Heart right ventricle (tissue), 16 donors: ENCODE results near the gene SFRP5. TPM values are rescaled to one million over a fixed set of nuclear protein-coding genes. Genes with fewer than 3 reads are reported as not detected.

Experiments used
- ATAC-seq, 8 donors: fragments of 200-7000 bp; cut with Tn5 transposase; one replicate each; pipeline ENCODE4 v1.9.1; 2020; ENCODE audit warnings: mild to moderate bottlenecking in 8 of 8, moderate library complexity in 8 of 8, moderate number of reproducible peaks in 1 of 8
- DNase-seq, 2 donors: peaks; one replicate each; pipeline ENCODE4 v3.0.0-alpha.2; 2020
- H3K27ac ChIP-seq, 10 donors: fragments of 200-600 bp; sonication (generic) in 2 of 10; one replicate each; pipeline versions ENCODE4 v1.5.0 to v1.8.0; 2020 to 2022; ENCODE audit warnings: mild to moderate bottlenecking in 3 of 10
- H3K27me3 ChIP-seq, 7 donors: fragments of 200-600 bp; one replicate each; pipeline ENCODE4 v1.8.0; 2021 to 2022; ENCODE audit warnings: mild to moderate bottlenecking in 2 of 7
- H3K36me3 ChIP-seq, 9 donors: fragments of 200-600 bp; sonication (generic) in 1 of 9; one replicate each; pipeline versions ENCODE4 v1.5.0 to v1.8.0; 2020 to 2022; ENCODE audit warnings: mild to moderate bottlenecking in 2 of 9
- H3K4me1 ChIP-seq, 9 donors: fragments of 200-600 bp; sonication (generic) in 1 of 9; one replicate each; pipeline versions ENCODE4 v1.5.0 to v1.8.0; 2020 to 2022; ENCODE audit warnings: mild to moderate bottlenecking in 4 of 9
- H3K4me3 ChIP-seq, 10 donors: fragments of 200-600 bp; sonication (generic) in 2 of 10; one replicate each; pipeline versions ENCODE4 v1.5.0 to v1.8.0; 2020 to 2022; ENCODE audit warnings: mild to moderate bottlenecking in 7 of 10, moderate library complexity in 2 of 10
- H3K9me3 ChIP-seq, 11 donors: fragments of 200-600 bp in 10 of 11; sonication (generic) in 2 of 11; one replicate each; pipeline versions ENCODE4 v1.5.0 to v1.8.0; 2013 to 2022; ENCODE audit warnings: mild to moderate bottlenecking in 2 of 11, control low read depth in 1 of 11, moderate library complexity in 1 of 11
- WGBS, 2 donors: extraction: QIAGEN DNeasy Blood & Tissue Kit; methylation state at CpG; one replicate each; pipeline ENCODE4 v1.1.7; 2013; ENCODE audit warnings: inconsistent platforms in 1 of 2; 5-methylcytosine and 5-hydroxymethylcytosine counted together
- intact Hi-C, 10 donors: fragments of 100-400 bp; cut with DNase I; formaldehyde crosslinking; loops; one replicate each; pipeline versions ENCODE4 v1.11.1 to v1.14.2; 2022
- polyA plus RNA-seq, 2 donors: library from polyadenylated mRNA; stranded (reverse); fragments of 200-250 nt; gene quantifications; one replicate each; pipeline ENCODE4 v1.2.3, GENCODE V29; 2013
- total RNA-seq, 10 donors: library from RNA; stranded (reverse); fragmentation: NEBNext Ultra II Directional in 3 of 10; extraction: Animal tissue kit (Norgen Biotek cat#: 25700) in 3 of 10; gene quantifications; one replicate each; pipeline versions ENCODE4 v1.2.1 to v1.2.4, GENCODE V29; 2021 to 2023
- TF ChIP-seq, protein P1 (sequence below), 9 donors: fragments of 200-600 bp; sonication (generic) in 2 of 9; IDR thresholded peaks; one replicate each; pipeline versions ENCODE4 v1.5.0 to v1.8.0; 2021 to 2022; ENCODE audit warnings: antibody characterized with exemption in 9 of 9, mild to moderate bottlenecking in 5 of 9, moderate library complexity in 1 of 9
- donor health status: Arrhythmogenic right ventricular cardiomyopathy.
- donor health status: ischemic (EF 13 %, LVEDD 7.1; RV severe dilation, severe dysfunction).
- donor health status: healthy with polysubstance abuse.
- donor health status: DM: no; HTN: yes; CAD: no.
- donor health status: DM: no; HTN: no; CAD: no.
- donor health status: ischemic (EF 25% LVEDD 6.9; RV normal size, moderate dysfunction).
- donor health status: ischemic (EF 25% LVEDD 5.7; RV mildly dilated, moderate dysfunction).
- donor health status: healthy.
- donor health status: DM: yes; HTN: yes; CAD: no.
- donor health status: Ischemic cardiomyopathy.
- donor health status: ischemic (EF 35%, LVEDD 5.7; RV mildly dilated, moderate dysfunction).
- donor health status: nonischemic (EF 11% LVEDD 7.7; RV severe dilation, severe dysfunction).
- donor health status: DM: yes; HTN: yes; CAD: no.
- donor health status: PGD.
- donor health status: ischemic (EF 29% LVEDD 5.4; RV normal size, mild dysfunction).
- donor health status: nonischemic (EF 23%, LVEDD 6.1; RV moderate dilation, normal function).

Gene SFRP5
- total and polyA plus RNA-seq, 12 donors = 0.19 to 4.3 (median 1.0) TPM; not detected in 2

- intact Hi-C loops = loop anchor here in 6 of 10 donors (5.0 to 10.0 kb wide), 6 partner anchors 101 to 438 kb away; partner anchors contain the start of gene CRTAC1 (in 1 of the 6)
- TF ChIP-seq, protein P1, sequence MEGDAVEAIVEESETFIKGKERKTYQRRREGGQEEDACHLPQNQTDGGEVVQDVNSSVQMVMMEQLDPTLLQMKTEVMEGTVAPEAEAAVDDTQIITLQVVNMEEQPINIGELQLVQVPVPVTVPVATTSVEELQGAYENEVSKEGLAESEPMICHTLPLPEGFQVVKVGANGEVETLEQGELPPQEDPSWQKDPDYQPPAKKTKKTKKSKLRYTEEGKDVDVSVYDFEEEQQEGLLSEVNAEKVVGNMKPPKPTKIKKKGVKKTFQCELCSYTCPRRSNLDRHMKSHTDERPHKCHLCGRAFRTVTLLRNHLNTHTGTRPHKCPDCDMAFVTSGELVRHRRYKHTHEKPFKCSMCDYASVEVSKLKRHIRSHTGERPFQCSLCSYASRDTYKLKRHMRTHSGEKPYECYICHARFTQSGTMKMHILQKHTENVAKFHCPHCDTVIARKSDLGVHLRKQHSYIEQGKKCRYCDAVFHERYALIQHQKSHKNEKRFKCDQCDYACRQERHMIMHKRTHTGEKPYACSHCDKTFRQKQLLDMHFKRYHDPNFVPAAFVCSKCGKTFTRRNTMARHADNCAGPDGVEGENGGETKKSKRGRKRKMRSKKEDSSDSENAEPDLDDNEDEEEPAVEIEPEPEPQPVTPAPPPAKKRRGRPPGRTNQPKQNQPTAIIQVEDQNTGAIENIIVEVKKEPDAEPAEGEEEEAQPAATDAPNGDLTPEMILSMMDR (IDR thresholded peaks at IDR 0.05) = no peak
- no peak overlapping the region for H3K27ac ChIP-seq
- peaks cover 0 to 12% (median 0%) of the 10 kb centered on the region in 9 donors for H3K4me1 ChIP-seq
- no peak for ATAC-seq
- peaks cover 0 to 3% (median 0%) of the 10 kb centered on the region in 7 donors for H3K27me3 ChIP-seq
- no peak for DNase-seq
- H3K36me3 ChIP-seq = peaks cover 0 to 37% (median 10%) of the 10 kb centered on the region in 9 donors
- H3K9me3 ChIP-seq = no peaks in the 10 kb centered on the region
- 95% methylated on average over 3 of the region's 3 CpGs for WGBS, 2 donors
- no peak overlapping the region for H3K4me3 ChIP-seq
Observed at GRCh38 chr10:97763947-97764346, 7.9 kb downstream of the SFRP5 start.

- no peak overlapping the region for H3K27ac ChIP-seq
- no peaks in the 10 kb centered on the region for H3K9me3 ChIP-seq
- peaks cover 0 to 43% (median 10%) of the 10 kb centered on the region in 9 donors for H3K36me3 ChIP-seq
- no peak for ATAC-seq
- H3K4me3 ChIP-seq = no peak overlapping the region
- TF ChIP-seq, protein P1 (IDR thresholded peaks at IDR 0.05) = no peak
- 80 to 89% methylated on average over 2 of the region's 2 CpGs for WGBS, 2 donors
- DNase-seq = no peak
- H3K27me3 ChIP-seq = no peaks in the 10 kb centered on the region
- peaks cover 0 to 12% (median 0%) of the 10 kb centered on the region in 9 donors for H3K4me1 ChIP-seq
- intact Hi-C loops = loop anchor here in 6 of 10 donors (5.0 to 10.0 kb wide), 6 partner anchors 101 to 439 kb away; partner anchors contain the start of gene CRTAC1 (in 1 of the 6)
Observed at GRCh38 chr10:97763411-97763810, 8.4 kb downstream of the SFRP5 start.

DNA sequence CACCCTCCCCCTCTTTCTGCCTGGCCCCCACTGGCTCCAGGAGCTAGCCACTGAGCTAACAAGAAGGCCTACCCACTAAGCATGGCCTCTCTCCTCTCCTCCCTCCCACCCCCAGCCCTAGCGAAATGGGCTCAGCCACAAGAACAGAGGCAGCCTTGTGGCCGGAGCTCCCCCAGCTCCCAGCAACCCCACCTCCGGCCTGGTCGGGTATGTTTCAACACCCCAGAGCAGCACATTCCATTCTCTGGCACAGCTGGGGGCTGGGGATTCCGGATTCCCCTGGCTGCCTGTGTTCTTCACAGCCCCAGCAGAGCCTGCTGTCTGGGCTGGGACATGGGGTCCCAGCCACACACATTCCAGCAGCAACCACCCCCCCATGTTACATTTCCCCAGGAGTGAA, 9.0 kb downstream of the SFRP5 start:
- Histone ChIP-seq H3K27ac (no peak overlapping the region), H3K4me3 (no peak overlapping the region), H3K9me3 (no peaks in the 10 kb centered on the region), H3K4me1 (peaks cover 0 to 12% (median 0%) of the 10 kb centered on the region in 9 donors), H3K27me3 (no peaks in the 10 kb centered on the region), H3K36me3 (peaks cover 0 to 49% (median 10%) of the 10 kb centered on the region in 9 donors)
- intact Hi-C loops = loop anchor here in 6 of 10 donors (5.0 to 10.0 kb wide), 6 partner anchors 102 to 439 kb away; partner anchors contain the start of gene CRTAC1 (in 1 of the 6)
- ATAC-seq (peak in 6 of 8 donors; percentile 19 to 90 (median 32)), DNase-seq (no peak)
- 48 to 60% methylated on average over 5 of the region's 5 CpGs for WGBS, 2 donors
- TF ChIP-seq, protein P1 (IDR thresholded peaks at IDR 0.05) = no peak

DNA sequence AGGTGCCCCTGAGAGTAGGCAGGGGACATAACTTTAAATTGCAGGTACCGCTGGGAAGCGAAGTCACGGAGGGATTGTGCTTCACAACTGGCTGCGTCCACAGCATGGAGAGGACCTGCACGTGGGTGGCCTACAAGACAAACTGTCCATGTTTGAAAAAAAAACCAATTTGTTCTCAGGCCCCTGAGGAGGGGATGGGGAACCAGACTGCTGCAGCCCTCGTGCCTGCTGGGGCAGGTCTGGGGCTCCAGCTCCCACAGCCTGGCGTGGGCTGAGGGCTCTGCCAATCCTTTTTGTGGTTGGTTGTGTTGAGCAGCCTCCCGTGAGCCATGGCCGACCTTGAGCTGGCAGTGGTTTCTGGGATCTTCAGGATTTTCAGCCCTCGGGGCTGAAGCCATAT, 9.7 kb downstream of the SFRP5 start:
- Histone ChIP-seq H3K27ac (no peak overlapping the region), H3K4me1 (peaks cover 0 to 12% (median 0%) of the 10 kb centered on the region in 9 donors), H3K4me3 (no peak overlapping the region), H3K36me3 (peaks cover 0 to 56% (median 10%) of the 10 kb centered on the region in 9 donors), H3K9me3 (no peaks in the 10 kb centered on the region), H3K27me3 (no peaks in the 10 kb centered on the region)
- no peak for DNase-seq
- ATAC-seq = no peak
- WGBS, 2 donors = 92 to 94% methylated on average over 10 of the region's 10 CpGs
- TF ChIP-seq, protein P1 (IDR thresholded peaks at IDR 0.05) = no peak
- intact Hi-C loops = loop anchor here in 6 of 10 donors (5.0 to 10.0 kb wide), 6 partner anchors 103 to 440 kb away; partner anchors contain the start of gene CRTAC1 (in 1 of the 6)
